Left renal cortex interstitium (tissue), 4 donors: ENCODE measurements around the gene ARID1B. TPM values are rescaled to one million over a fixed set of nuclear protein-coding genes. Genes with fewer than 3 reads are reported as not detected.

Experiments
- DNase-seq, 4 donors: peaks; one replicate each; pipeline ENCODE4 v3.0.0-alpha.2; 2013; ENCODE audit warnings: low read depth in 4 of 4, low spot score in 2 of 4, missing footprints in 1 of 4
- polyA plus RNA-seq, 4 donors: library from polyadenylated mRNA; unstranded; fragments of 120-200 nt; gene quantifications; one replicate each; pipeline ENCODE4 v1.2.1, GENCODE V29; 2013; ENCODE audit not compliant: insufficient read length in 4 of 4

The ARID1B gene
- polyA plus RNA-seq, 4 donors: 68.2 to 91.4 (median 76.9) TPM

DNA sequence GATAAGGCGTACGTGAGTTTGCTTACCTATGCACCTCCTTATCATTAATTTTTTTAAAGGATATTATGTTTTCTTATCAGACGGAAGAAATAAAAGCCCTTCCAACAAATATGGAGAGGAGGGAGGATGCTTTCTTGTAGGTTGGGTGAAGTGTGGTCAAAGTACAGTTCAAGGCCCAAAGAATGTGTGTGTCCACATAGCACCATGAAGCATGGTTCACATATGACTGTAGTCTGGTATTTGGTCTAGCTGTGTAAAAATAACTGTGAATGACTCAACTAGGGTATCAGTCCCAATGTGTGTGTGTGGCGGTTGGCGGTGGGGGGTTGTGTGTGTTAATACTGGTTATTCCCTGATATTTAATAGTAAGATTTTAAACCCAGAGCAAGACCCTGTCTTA lies 333.4 kb downstream of the ARID1B start:
- DNase-seq: no peak

GRCh38 chr6:157113389-157113788 lies 336.2 kb downstream of the ARID1B start:
- DNase-seq: no peak

- DNase-seq: no peak
Observed at GRCh38 chr6:157116426-157116825, 339.2 kb downstream of the ARID1B start.

DNA sequence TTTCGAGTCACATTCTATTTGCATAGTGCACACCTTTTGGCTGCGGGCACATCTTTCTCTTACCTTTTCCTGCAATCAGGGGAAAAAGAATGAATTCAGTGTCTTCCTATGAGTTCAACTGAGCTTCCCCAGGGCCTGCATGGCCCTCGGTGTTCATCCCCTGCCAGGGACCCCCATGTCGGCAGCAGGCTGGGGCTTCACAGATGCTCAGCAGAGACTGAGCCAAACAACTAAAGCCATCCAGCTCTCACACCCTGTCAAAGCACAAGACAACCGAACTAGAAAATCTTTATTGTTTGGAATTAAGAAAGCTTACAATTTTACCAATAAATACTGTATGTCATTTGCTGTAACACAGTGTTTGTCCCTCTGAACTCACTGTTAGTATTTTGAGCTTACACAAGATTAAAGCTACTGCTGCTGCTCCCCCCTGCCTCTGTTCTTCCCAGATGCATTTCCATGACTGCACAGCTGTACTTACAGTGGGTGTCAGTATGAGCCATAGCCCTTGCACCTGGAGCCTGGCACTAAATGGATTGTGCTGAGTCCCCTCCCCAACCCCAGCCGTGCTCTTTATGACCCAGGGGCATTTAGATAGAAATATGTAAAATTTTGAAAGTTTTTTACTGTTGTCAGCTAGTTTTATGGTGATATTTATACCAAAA lies 340.4 kb downstream of the ARID1B start:
- DNase-seq: no peak

- no peak for DNase-seq
Observed at GRCh38 chr6:157119502-157120027, 342.4 kb downstream of the ARID1B start.

DNA sequence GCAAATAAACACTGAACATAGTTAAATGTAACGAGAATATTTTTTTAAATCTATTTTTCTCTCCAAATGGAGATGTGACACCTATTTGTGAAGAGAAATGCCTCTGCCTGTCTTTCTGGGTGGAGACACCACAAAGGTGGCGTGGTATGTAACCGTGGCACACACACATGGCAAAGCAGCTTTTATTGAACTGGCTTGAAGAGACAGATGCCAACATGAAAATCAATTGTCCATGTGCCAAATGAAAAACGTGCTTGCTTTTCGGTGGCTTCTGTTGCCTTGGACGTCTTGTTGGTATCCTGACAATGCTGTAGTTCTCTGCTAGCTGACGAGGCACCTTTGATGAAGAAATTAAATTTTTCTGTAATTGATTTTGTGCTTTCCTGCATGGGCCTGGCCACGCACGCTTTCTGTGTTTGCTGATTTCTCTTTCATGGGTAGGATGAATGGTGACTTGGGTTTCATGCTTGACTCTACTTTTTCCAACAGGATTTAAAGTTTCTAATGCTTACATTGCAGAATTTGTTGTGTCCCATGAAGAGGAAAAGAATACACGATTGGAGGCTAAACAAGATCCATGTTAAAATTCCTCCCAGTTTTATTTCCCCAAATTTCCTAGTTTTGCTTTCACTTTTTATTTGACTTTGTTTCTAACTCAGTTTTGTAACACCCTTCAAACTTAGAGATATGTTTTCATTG lies 343.5 kb downstream of the ARID1B start:
- DNase-seq: no peak

DNA sequence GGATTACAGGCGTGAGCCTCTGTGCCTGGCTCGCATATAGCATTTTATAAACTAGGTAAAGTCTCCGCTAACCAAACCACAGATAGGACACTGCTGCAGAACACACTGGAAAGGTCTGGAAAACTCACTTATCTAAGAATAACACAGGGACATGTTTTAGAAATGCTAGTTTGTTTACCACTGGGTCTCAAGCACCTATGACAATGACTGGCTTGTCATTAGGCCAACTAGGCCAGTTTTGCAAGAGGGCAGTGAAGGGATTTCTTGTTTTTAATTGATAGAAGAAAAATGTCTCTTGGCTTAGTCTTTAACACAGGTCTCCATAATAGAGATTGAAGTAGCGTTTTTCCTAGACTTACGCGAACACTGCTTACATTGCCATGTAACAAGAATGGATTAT lies 344.7 kb downstream of the ARID1B start:
- no peak for DNase-seq

DNA sequence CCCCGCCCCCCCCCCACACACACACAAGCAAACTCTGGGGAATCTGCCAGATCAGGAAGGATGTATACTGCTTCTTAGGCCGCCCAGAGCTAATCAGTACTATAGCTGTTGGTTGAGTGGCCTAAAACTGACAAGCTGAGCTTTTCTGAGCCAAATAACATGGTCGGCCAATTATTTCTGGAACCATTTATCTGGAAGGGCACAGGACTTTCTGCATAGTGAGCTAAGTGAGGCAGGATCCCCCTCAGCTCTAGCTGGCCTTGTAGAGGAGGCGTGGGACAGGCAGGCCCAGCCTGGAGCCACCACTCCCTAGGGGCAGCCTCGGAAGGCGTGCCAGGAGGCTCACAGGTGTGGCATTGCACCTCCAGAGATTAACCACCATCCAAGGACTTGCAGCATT lies 346.1 kb downstream of the ARID1B start:
- no peak for DNase-seq

DNA sequence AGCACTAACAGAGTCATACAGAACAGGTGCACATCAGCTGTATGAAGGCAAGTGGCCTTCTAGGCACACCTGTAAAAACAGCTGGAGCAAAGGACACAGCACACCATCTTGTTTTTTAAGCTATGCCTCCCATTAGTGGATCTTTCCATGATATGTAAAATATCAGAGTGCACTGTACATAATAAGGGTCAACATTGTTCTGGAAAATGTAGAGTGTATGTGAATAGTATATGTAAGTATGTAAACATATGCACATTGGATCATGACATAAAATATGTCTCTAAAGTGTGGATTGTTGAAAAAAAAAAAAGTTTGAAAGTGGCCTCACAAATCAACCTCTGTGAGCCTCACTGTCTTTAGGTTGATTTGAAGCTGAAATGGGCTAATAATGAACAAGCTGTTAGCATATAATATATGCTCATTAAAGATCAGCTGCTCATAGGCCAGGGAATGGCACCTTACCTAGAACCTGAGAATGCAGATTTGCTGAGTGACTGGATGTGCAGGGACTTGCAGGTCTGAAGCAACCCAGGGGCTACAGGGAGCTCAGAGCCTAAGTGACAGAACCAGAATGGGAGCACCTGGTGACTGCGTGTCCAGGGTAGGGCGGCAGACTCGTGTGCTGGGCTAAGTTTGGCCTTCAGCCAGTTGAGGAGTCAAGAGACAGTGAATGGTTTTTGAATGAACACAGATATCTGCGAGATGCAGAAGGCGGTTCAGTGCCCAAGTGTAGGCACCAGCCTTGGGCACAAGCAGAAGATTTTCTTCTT lies 347.5 kb downstream of the ARID1B start:
- DNase-seq: no peak

GRCh38 chr6:157125531-157125930 lies 348.4 kb downstream of the ARID1B start:
- no peak for DNase-seq

DNA sequence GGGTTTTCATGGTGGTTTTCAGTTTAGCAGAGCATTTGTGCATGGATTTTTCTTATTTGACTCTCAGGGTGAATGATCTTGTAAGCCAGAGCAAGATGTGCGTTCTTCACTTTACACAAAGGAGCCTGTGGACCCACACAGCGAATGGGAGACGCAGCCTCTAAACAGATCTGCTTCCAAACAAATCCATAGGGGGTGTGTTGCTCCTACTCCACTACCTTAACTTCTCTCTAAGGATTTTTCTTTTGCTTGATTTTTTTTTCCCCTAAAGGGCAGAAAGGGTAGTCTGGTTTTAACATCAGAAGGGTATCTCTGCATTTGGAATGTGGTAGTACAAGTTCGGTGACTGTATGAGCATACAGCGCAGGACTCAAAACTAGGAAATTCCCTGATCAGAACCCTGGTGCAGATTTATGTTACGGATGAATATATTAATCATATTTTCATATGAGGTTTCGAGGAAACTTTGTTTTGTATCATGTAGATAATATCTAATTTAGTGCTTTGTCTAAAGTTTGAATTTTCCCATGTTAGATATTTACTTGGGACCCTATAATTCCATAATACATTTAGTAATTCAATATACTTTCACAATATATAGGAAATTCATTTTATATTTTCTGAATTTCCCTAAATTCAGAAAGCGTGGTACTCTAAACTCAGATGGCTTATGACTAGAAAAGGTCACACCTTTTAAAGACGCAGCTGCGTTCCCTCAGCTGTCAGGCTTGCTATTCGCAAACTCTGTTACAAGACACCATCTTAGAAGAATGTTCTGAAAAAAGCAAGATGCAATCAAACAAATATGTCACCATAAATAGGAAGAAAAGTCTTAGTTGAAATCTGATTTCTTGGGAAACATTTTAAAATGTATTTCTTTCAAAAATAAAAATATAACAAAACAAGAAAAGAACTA lies 349.3 kb downstream of the ARID1B start:
- no peak for DNase-seq

DNA sequence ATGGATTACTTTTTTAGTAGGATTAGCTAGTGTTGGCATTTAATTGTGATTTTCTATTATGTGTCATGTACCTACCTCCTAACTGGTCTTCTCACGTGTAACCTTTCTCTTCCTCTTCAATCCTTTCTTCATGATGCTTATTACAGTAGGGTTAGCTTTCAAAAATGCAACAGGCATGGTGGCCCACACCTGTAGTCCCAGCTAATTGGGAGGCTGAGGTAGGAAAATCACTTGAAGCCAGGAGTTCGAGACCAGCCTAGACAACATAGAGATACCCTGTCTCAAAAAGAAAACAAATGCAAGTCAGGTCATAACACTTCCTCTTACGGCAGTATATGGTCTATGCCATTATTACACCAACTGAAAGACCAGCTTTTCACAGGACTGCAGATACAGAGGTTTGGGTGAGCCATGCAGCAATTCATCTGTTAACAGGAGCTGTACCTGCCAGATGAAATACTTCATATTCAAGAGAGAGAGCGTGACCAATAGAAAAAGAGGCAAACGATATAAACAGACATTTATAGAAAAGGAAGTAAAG lies 351.1 kb downstream of the ARID1B start:
- DNase-seq: no peak

DNA sequence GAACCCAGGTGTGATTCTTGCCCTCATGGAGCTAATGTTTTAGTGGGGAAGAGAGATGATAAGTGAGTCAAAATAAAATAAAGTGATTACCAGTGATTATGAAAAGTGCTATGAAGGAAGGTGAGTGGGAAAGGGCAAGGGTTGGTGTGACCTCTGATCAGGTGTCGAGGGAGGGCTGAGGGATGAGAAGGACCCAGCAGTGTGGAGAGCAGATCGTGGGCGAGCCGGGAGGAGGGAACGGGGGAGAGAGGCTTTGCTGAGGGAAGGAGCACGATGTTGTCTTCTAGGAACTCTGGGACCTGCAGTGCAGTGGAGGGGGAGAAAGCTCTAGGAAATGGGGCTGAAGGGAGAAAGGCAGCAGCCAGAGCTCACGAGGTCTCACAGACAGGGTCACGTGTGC lies 354.1 kb downstream of the ARID1B start:
- DNase-seq: no peak

DNA sequence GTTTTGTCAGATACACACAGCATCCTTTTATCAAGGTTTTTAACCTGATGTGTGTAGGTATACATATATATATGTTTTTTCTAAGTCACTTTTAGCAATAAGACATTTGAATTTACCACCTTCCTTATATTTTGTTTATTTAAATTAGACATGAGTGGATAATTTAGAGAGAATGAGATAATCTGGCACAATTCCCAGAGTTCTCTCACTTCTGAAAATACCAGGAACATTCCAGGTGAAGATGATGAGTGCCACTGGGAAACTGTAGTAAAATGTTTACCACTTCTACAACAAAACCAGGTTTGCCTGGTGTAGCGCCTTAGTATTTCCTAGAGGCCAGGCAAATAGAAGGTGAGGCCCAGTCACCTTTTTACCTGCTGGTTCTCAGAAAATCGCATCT lies 356.7 kb downstream of the ARID1B start:
- no peak for DNase-seq

GRCh38 chr6:157134402-157135047 lies 357.3 kb downstream of the ARID1B start:
- no peak for DNase-seq

DNA sequence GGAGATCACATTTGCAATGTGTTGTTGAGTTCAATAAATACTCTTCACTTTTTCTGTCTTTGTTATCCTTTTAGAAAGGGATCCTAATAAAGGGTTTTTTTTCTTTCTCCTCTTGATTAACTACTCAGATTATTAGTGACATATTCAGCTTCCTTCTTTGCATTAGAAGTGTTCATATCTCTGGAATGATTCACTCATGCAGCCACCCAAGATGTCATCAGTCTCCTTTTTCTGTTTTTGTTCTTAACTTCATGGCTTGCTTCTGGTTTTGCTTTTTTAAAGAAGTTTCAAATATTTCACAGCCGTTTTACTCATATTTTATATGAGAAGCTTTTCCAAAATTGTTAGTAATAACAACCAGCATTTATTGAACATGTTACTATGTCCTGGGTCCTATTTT lies 358.5 kb downstream of the ARID1B start:
- no peak for DNase-seq

- DNase-seq: no peak
Observed at GRCh38 chr6:157137501-157137900, 360.3 kb downstream of the ARID1B start.

GRCh38 chr6:157139054-157139708 lies 362.0 kb downstream of the ARID1B start:
- DNase-seq: no peak
